Measurements from ENCODE around the gene CCDC91. TPM values are rescaled to one million over a fixed set of nuclear protein-coding genes. Genes with fewer than 3 reads are reported as not detected.
A peak's percentile ranks its signal among the peaks of the same experiment; 100 is the strongest.

The CCDC91 gene
- total RNA-seq, 1 donor from 2014 or later: 35.8 TPM

DNA sequence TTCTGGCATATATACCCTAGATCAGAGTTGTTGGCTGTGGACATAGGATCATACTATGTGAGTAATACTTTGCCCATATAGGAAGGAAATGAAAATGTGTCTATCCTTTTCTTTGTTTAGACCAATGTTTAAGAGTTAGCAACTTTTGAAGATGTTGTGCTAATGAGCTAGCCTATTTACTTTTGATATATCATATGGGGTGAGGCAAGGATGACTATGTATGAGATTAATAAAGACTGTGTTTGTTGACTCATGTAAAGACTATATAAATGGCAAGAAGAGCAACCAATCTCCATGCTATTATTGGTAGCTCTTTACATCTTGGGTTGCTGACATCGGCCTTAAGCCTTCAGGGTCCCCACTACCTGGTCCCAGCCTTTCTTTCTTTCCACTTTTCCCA is 289.4 kb downstream of the CCDC91 start:
- no peak for DNase-seq (ENCODE audit: low spot score)
- intact Hi-C loops (cut with DNase I): no loop called here
- ATAC-seq: no peak

DNA sequence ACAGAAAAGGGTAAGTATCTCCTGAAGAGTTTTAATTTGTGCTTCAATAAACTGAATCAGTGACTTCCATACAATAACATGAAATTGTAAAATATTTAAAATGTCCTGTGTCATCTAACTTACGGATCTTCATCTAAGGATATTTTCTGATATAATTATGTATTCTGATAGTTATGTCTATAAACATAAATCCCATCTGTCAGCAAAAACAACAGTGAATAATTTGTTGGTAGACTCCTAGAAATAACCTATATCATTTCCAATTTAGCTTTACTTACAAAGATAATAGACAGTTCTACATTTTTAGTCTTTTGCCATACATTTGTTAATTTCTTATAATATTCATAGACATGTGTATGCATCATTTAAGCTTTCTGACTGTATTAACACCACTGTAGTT is 293.9 kb downstream of the CCDC91 start:
- DNase-seq (ENCODE audit: low spot score): no peak
- no peak for ATAC-seq

DNA sequence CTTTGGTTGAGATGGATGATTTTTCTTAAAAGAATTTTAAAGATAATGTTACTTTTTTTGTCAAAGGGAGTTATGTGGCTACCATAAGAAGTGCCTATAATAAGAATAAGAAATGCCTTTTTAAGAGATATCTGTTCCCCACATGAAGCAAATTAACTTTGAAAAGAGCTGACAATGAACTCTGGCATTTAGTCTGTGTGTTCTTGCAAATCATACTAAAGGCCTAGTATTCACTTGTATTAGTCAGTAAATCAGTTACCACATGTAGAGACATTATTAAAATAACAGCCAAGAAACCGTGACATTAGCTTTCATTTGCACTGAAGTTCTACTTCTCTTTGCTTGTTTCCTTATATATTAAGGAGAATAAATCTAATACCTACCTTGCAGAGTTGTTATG is 296.3 kb downstream of the CCDC91 start:
- no peak for DNase-seq (ENCODE audit: low spot score)
- intact Hi-C loops (cut with DNase I): no loop called here
- ATAC-seq: no peak

More for the DNA sequence above, 293.9 kb downstream of the CCDC91 start:
- intact Hi-C loops (cut with DNase I): no loop called here

DNA sequence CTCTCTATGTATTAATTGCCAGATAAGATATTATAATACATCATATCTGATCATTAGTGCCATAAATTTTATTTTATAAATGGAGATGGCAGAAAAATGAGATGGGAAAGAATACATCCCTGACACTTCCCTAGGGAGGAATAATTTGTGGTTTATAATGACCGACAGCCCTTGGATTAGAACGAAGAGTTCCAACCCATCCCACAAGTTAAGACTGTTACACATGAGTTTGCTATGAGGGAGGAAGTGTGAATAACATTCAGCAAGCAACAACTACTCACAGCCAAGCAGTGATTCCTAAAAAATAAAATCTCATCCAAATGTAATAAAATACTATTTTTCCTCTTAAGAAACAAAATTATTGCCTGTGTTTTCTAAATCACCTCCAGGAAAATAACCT is 299.0 kb downstream of the CCDC91 start:
- intact Hi-C loops (cut with DNase I): no loop called here
- ATAC-seq (peak; percentile 84), DNase-seq (ENCODE audit: low spot score) (no peak)

DNA sequence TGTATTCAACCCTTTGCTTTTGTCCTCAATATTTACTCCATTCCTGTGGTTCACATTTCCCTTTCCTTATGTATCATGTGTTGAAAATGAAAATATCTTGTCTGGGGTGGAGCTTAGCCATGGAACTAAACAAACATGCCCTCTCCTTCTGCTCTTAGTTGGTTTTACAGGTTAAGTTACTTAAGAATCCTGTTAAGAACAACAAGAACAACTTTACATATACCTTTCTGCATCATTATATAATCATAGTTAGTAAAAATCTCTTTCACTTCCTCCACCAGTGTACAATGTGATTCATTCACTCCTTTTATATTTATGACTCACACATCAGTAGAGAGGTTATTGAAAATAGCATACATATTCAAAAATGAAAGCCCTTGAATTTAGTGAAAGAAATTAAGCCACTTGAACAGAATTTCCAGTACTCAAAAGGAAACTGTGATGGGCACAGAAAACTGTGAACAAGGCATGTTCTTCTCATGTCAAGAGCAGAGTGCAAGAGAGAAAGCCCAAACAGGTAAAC is 307.7 kb downstream of the CCDC91 start:
- intact Hi-C loops (cut with DNase I): no loop called here
- DNase-seq (ENCODE audit: low spot score): no peak
- ATAC-seq: no peak

DNA sequence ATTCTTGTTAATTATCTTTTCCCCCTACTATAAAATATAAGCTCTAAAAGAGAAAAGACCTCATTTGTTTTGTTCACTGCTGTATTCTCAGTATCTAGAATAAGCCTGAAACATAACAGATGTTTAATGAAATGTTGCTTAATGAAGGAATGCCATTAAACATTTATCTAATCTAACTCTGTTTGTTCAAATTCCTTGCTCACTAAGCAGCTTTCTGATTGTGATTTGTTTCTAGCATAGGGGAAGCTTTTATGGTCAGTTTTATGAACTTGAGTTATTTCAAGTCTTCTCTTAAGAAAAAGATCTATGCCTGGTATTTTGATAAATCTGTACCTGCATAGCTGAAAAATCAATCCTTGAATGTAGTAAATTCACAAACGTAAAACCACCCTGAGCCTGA is 308.6 kb downstream of the CCDC91 start:
- intact Hi-C loops (cut with DNase I): no loop called here
- ATAC-seq (no peak), DNase-seq (ENCODE audit: low spot score) (no peak)

DNA sequence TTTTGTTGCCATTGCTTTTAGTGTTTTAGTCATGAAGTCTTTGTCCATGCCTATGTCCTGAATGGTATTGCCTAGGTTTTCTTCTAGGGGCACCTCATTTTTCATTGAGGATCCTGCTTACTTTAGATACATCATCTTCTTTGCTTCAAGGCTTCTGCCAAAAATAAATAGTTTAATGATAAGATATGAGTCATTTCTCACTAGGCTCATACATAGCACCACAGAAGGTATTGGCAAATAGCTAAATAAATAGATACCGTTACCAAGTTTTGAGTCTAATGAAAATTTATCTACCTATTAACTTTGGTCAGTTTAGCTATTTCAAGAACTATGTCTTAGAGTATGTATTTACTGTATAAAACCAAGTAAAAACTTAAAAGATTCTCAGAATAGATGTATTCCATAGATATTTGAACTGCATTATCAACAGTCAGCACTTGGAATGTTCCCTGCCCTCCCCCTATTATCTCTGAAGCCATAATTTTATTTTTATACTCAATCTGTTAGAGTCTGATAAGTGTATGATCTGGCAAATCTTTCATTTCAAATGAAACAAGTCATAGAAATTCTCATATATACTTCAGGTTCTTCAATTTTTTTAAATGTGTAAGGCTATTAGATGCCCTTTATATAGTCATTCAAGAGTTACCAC is 310.2 kb downstream of the CCDC91 start:
- intact Hi-C loops (cut with DNase I): no loop called here
- no peak for DNase-seq (ENCODE audit: low spot score)
- no peak for ATAC-seq

DNA sequence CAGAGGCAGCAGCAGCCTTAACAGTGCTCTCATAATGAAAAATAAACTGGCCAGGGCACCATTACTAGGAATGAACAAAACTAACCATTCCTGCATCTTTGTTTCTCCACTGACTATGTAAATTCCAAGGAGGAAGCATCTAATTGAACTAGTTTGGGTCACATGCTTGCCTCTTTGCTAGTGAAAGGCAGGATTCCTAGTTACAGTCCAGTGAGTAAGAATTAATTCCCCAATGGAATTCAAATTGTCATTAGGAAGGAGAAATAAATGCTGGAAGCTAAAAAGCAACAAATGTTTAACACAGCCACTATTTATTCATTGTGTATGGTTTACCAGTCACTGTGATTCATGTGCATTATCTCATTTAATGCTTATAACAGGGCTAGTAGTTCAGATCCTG is 316.0 kb downstream of the CCDC91 start:
- no peak for DNase-seq (ENCODE audit: low spot score)
- intact Hi-C loops (cut with DNase I): no loop called here
- no peak for ATAC-seq

DNA sequence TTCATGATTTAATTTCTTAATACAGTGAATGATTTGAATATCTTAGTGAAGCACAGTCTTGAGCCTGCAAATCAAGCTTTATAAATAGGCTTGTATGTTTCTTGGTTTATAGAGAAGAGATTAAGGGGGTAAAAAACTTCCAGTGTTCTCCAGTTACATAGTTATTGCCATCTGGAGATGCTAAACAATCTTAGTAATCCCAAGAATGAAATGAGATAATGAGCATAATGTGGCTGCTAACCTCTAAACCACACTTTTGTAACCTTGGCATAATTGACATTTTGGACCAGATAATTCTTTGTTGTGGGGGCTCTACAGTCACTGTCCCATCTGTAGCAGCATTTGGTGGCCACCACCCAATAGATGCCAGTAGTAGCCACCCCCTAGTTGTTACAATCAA is 316.8 kb downstream of the CCDC91 start:
- no peak for ATAC-seq
- intact Hi-C loops (cut with DNase I): no loop called here
- no peak for DNase-seq (ENCODE audit: low spot score)

DNA sequence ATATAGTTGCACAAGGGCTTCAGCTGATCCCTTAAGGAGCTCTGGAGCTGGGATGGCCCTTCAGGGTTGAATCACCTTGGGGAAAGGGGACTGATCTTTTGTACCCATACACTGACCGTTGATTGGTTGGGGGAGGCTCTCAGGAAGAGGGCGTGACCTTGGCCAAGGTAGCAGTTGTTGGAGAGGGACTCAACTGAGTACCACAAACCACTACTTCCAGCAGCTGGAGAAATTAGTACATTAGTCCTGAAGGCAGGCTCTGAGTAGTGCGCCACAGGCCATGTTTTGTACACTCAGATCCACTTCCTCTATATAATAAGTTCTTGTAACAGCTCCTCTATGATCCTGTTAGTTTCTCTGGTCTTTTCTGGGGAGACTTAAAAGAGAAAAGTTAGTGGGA is 317.6 kb downstream of the CCDC91 start:
- ATAC-seq (no peak), DNase-seq (ENCODE audit: low spot score) (no peak)
- intact Hi-C loops (cut with DNase I): no loop called here

DNA sequence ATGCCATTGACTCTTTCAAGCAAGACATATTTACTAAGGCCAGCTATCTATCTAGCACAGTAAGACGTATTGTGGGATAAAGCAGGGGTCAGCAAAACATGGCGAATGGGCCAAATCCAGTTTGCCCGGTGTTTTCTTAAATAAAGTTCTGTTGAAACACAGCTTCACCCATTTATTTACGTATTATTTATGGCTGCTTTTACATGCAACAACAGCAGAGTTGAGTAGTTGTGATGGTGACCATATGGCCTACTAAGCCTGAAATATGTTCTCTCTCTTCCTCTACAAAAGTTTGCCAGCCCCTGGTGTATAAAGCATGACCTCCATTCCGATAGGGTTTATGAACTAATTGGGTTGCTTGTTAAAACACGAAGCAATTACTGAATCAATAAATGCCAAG is 322.1 kb downstream of the CCDC91 start:
- no peak for ATAC-seq

DNA sequence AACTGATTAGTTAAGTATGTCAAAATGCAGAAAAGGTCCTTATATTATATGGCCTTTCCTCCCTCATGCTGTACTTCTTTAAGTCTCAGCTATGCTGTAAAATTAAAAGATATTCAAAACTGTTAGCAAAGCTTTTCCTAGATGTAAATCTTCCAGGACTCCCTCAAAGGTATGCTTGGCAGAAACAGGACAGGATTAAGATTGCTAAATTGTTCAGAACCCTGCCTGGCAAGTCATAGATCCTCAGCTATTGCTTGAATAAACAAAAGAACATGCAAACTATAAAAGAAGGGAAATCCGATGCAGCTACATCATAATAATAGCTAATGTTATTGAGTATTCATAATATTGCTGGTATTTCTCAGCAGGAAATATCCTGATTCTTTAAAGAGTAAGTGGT is 322.6 kb downstream of the CCDC91 start:
- intact Hi-C loops (cut with DNase I): no loop called here
- ATAC-seq: no peak
- DNase-seq (ENCODE audit: low spot score): no peak

More for the DNA sequence above, 322.1 kb downstream of the CCDC91 start:
- no peak for DNase-seq (ENCODE audit: low spot score)
- intact Hi-C loops (cut with DNase I): no loop called here

DNA sequence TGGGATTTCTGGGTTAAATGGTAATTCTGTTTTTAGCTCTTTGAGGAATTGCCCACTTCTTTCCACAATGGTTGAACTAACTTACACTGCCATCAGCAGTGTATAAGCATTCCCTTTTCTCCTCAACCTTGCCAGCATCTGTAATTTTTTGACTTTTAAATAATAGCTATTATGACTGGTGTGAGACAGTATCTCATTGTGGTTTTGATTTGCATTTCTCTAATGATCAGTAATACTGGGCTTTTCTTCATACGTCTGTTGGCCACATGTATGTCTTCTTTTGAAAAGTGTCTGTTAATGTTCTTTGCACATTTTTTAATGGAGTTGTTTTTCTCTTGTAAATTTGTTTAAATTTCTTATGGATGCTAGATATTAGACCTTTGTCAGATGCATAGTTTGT is 323.7 kb downstream of the CCDC91 start:
- ATAC-seq (no peak), DNase-seq (ENCODE audit: low spot score) (no peak)
- intact Hi-C loops (cut with DNase I): no loop called here

DNA sequence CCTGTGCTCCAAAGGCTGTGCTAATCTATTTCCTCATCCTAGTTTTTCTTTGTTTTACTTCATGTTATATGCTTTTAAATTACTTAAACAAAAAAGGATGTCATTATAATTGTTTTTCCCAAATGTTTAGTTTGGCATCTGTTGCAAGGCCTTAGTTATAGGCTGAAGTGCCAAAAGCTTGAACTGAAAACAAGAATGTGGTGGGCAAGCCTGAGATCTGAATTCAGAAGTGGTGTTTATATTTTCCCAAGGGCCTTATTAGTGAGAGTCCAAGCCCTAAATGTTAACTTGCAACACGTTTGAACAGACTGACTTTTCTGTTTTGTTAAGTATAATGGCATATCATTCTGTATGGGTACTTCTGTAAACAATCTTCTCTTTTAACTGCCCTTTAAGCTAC is 326.8 kb downstream of the CCDC91 start:
- intact Hi-C loops (cut with DNase I): no loop called here
- ATAC-seq (no peak), DNase-seq (ENCODE audit: low spot score) (no peak)

DNA sequence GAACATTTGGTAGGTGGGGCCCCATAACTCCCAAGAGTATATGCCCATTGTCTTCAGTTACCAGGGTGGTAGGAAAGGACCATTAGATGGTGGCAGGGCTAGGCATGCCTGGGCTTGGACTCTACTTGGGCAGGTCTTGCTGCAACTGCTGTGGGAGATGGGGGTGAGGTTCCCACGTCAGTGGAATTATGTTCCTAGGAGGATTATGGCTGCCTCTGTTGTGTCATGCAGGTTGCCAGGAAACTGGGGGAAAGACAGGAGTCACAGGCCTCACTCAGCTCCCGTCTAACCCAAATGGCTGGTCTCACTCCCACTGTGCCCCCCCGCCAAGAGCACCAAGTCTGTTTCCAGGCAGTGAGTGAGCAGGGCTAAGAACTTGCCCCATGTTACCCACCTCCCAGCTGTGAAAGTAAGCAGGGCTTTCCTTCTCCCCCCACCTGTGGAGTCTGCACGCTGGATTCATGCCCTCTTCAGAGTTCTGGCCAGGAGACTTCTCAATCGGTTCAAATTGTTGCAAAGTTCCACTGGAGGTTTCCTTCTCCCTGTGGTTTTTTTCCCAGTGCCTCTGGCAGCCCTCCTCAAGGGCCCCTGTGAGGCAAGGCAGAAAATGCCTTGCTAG is 337.5 kb downstream of the CCDC91 start:
- DNase-seq (ENCODE audit: low spot score): no peak
- no peak for ATAC-seq
- intact Hi-C loops (cut with DNase I): no loop called here

DNA sequence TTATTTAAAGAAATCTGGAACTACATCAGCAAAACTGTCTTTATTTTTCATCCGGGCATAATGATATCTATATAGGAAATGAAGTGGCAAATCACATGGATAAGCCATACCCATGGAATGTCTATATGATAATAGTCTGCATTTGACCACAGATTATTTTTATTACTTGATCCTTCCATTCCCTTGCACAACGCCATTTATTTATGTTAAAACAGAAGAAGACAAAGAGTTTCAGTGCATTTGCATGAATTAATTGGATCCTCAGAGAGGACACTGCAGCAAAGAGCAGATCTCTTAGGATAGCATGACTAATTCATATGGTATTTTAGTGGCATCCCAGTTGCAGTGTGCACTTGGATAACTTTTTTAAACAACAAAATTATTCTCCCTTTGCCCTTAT is 345.0 kb downstream of the CCDC91 start:
- intact Hi-C loops (cut with DNase I): no loop called here
- ATAC-seq: no peak
- no peak for DNase-seq (ENCODE audit: low spot score)

DNA sequence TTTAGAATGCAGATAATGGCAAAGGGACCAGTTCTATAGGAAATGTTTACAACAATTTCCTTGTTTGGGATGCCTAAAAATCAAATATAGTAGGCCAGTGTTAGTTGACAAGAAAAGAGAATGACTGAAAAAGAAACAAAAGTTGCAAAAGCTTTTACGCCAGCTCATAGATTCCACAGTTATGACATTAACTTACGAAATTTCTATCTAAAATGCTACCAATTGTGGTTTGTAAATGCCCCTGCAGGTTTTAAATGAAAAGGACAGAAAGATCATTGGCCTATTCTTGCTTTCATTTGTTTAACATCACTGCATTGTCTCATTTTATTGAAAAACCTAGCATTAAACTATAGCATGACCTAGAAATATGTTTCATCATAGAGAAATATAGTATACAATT is 345.8 kb downstream of the CCDC91 start:
- ATAC-seq (no peak), DNase-seq (ENCODE audit: low spot score) (no peak)
- intact Hi-C loops (cut with DNase I): no loop called here

DNA sequence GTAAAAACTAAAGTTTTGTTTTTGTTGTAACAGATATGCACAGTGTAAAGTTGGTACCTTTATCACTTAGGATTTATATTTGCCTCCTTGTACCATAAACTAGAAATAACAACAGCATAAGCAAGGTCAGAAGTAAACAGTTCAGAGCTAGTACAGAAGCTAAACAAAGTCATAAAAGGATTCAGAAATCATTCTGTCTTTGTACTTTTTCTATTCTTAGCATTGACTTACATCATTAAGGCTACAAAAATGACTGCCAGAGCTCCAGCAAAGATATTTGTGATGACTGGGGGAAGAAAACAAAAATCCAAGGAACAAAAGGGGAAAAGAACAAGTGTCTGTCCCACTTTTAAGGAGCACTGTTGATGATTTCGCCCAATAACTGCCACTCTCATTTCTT is 347.2 kb downstream of the CCDC91 start:
- DNase-seq (ENCODE audit: low spot score) (no peak), ATAC-seq (no peak)
- intact Hi-C loops (cut with DNase I): no loop called here

DNA sequence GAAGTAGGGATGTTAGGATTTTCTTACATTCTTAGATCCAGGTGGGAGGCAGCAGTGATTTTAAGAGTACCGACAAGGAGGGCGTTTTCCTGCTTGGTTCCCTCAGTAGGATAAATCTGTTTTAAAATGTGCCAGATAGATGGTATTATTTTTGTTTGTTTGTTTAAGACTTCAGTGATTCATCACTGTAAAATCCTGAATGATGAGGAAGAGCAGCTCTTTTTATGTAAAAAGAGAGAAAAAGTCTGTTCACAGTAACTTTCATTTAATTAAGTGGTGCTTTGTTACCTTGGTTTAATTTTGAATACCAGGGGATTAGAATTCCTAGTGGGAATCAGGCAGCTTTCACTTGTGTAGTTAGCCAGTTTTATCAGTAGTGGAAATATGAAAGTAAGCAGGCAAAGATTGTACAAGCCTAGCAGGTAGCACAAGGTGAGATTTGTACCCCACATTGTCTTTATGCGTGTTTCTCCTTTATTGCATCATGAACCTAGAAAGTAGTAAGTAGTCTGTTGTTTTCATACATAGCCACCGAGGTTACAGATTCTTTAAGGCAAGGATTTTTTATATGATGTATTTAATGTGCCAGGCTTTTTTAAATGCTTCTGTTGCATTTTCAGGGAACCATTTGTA is 349.6 kb downstream of the CCDC91 start:
- DNase-seq (ENCODE audit: low spot score) (no peak), ATAC-seq (no peak)
- intact Hi-C loops (cut with DNase I): no loop called here

DNA sequence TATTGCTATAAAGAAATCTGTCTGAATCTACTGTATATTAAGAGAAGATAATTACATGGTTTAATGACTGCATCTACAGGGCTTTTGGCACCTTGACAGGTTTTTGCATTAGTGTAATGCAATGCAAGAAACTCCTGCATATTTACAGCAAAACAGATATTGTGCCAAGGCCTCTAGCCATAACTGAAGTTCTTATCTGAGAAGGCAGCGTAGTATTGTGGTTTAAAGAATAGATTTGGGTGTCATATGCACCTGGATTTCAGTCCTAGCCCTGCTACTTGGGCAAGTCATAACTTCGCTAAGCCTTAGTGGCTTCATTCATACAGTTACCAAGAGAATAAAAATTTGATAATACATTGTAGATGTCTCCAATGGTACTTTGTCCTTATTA is 350.1 kb downstream of the CCDC91 start:
- DNase-seq (ENCODE audit: low spot score): no peak
- intact Hi-C loops (cut with DNase I): no loop called here
- no peak for ATAC-seq
